Effector memory CD8-positive, alpha-beta T cell (primary cell): ENCODE results near the gene MMP25.
A peak's percentile ranks its signal among the peaks of the same experiment; 100 is the strongest.
"Not testable (repeated sequence)": the region's sequence is repeated elsewhere in the genome, so short reads cannot be mapped to it uniquely, and the experiment has no call there.

Experiments used
- ATAC-seq: fragments of 150-1000 bp; cut with Tn5 transposase; replicated peaks from 2 replicates; pipeline ENCODE4 v1.10.0; 2021; ENCODE audit warnings: mild to moderate bottlenecking, moderate library complexity
- DNase-seq, 3 experiments: peaks; one replicate each; pipeline ENCODE4 v3.0.0; 2021
- H3K27ac Mint-ChIP-seq, 2 donors: one replicate each; pipeline ENCODE4 v1.8.0; 2022; ENCODE audit warnings: mild to moderate bottlenecking in 2 of 2, mixed read lengths in 2 of 2, moderate library complexity in 2 of 2
- H3K27me3 Mint-ChIP-seq, 2 donors: one replicate each; pipeline ENCODE4 v1.8.0; 2022; ENCODE audit warnings: mixed read lengths in 2 of 2
- H3K36me3 Mint-ChIP-seq: one replicate; pipeline ENCODE4 v1.8.0; 2022; ENCODE audit warnings: mild to moderate bottlenecking, moderate library complexity, mixed read lengths; ENCODE audit not compliant: insufficient read depth
- H3K4me1 Mint-ChIP-seq, 2 donors: one replicate each; pipeline ENCODE4 v1.8.0; 2022; ENCODE audit warnings: low read depth in 2 of 2, mixed read lengths in 2 of 2
- H3K4me3 Mint-ChIP-seq, 2 donors: one replicate each; pipeline ENCODE4 v1.8.0; 2022; ENCODE audit warnings: mild to moderate bottlenecking in 2 of 2, mixed read lengths in 2 of 2, moderate library complexity in 2 of 2
- H3K9me3 Mint-ChIP-seq, 2 donors: one replicate each; pipeline ENCODE4 v1.8.0; 2022; ENCODE audit warnings: mixed read lengths in 2 of 2

MMP25 gene

DNA sequence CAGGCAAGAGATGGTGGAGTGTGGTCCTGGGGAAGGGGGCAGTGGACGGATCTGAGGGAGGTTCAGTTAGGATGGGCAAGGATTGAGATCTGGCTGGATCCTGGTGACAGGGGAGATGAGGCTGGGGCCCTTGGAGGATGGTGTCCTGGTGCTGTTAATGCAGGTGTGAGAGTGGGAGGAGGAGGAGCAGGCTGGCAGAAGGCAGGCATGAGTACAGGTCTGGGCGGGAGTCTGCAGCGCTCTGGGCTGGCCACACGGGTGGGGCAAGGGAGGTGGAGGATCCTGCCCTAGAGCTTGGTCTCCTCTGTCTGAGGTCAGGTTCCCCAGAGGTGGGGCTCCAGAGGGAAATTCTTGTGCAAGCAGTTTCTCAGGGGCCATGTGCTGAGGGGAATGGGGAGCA lies 25.8 kb downstream of the MMP25 start:
- not testable (repeated sequence) for H3K9me3 Mint-ChIP-seq, DNase-seq, H3K27me3 Mint-ChIP-seq, ATAC-seq
- Mint-ChIP-seq H3K36me3 (peaks cover 69% of the 10 kb centered on the region), H3K27ac (peak overlapping the region in 1 of 2 donors; percentile 88), H3K4me1 (peaks cover 84 to 88% of the 10 kb centered on the region in 2 donors), H3K4me3 (peak overlapping the region; percentile 61 to 100)

DNA sequence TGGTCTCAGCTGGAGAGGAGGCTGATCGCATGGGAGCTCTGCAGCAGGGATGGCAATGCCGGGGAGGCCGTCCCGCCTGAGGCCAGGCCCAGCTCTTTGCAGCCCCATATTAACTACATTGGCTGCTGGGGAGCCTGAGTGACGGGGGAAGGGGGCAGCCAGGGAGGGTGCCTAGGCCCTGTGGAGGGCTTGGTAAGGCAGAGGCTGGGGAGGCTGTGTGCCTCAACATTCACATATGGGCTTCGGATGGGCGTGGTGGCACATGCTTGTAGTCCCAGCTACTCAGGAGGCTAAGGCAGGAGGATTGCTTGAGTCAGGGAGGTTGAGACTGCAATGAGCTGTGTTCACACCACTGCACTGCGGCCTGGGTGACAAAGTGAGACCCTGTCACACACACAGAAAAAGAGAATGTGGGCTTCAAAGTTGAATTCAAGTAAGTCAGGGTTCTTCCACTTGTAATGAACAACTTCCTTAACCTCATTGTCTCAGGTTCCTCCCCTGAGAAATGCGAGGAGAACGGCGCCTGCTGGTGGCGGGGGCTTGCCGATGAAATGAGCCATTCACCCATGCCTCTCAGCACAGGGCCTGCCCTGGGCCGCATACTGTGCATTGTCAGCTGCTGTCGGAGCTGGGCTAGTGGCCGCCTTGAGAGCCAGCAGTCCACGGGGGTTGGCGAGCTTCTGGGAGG lies 26.4 kb downstream of the MMP25 start:
- Mint-ChIP-seq H3K4me1 (peaks cover 82 to 88% of the 10 kb centered on the region in 2 donors), H3K36me3 (peaks cover 64% of the 10 kb centered on the region), H3K27ac (peak overlapping the region; percentile 93 to 99), H3K4me3 (peak overlapping the region; percentile 94 to 100)
- not testable (repeated sequence) for H3K27me3 Mint-ChIP-seq, H3K9me3 Mint-ChIP-seq
- ATAC-seq (peak; percentile 28), DNase-seq (peak in 2 of 3 experiments; percentile 27 to 44)

DNA sequence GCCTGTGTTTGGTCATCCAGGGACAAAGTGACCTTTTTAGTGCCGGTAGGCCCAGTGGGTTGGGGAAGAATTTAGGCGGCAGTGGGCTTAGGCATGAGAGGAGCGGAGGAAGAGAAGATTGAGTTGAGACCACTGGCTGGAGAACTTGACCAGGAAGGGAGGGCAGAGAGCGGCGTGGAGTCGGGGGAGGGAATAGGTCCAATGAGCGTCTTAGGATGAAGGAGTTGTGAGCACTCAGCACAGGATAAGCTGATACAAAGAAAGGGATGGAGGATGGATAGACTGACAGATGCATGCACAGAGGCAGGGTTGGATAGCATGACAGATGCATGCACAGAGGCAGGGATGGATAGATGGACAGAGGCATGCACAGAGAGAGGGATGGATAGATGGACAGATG lies 27.1 kb downstream of the MMP25 start:
- H3K27ac Mint-ChIP-seq = peak overlapping the region; percentile 93 to 99
- H3K4me1 Mint-ChIP-seq = peaks cover 82 to 89% of the 10 kb centered on the region in 2 donors
- H3K36me3 Mint-ChIP-seq = peaks cover 57% of the 10 kb centered on the region
- no peaks in the 10 kb centered on the region for H3K27me3 Mint-ChIP-seq
- DNase-seq = no peak
- ATAC-seq = no peak
- H3K9me3 Mint-ChIP-seq = no peaks in the 10 kb centered on the region
- peak overlapping the region; percentile 80 to 94 for H3K4me3 Mint-ChIP-seq

DNA sequence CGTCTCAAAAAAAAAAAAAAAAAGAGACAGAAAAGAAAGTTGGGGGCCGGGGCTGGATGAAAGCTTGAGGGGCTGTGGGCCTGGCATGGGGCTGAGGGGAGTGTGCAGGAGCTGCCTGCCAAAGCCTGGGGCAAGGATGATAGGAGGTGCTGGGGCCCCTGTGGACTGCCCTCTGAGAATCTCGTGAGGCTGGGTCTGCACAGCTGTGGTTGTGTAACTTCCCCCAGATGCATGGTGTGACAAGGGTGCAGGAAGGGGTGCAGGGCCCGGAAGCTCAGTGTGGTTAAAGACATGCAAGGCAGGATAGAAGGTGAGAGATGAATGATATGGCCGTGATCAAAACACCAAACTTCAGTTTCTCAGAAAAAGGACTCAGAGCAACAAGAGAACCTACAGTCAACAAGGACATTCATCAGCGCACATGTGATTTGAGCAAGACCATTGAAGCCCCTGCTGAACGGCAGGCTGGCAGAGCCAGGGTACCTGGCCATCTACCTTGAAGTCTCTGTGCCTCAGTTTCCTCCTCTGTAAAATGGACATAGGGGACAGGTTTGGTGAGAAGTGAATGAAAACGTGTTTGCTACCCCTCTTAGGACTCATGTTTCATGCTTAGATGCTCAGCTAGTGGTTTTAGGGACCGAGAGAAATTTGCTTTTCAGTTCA lies 28.6 kb downstream of the MMP25 start:
- Mint-ChIP-seq H3K27ac (peak overlapping the region; percentile 93 to 99), H3K36me3 (peaks cover 43% of the 10 kb centered on the region), H3K4me1 (peaks cover 79 to 83% of the 10 kb centered on the region in 2 donors), H3K27me3 (no peaks in the 10 kb centered on the region), H3K9me3 (no peaks in the 10 kb centered on the region), H3K4me3 (peak overlapping the region; percentile 80 to 94)
- ATAC-seq (peak; percentile 90), DNase-seq (peak; percentile 78 to 82 (median 81))

DNA sequence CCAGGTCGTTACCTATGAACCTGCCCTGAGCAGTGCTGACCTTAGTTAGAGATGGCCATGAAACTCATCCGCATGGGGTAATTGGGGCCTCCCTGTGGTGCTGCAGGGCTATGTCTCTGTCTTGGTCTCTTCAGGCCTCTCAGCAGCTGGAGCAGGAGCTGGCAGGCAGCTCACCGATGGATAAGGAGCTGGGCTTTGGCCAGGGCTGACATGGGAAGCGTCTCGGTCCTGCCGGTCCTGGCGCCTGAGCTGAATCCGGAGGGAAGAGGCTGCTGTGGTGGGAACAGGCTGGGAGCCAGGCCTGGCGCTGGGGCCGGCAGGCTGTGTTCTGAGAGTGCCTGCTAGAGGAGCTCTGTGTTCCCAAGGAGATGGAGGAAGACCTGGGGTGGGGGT lies 29.2 kb downstream of the MMP25 start:
- peaks cover 38% of the 10 kb centered on the region for H3K36me3 Mint-ChIP-seq
- DNase-seq = no peak
- H3K27me3 Mint-ChIP-seq = no peaks in the 10 kb centered on the region
- peaks cover 76 to 81% of the 10 kb centered on the region in 2 donors for H3K4me1 Mint-ChIP-seq
- peak overlapping the region; percentile 80 to 94 for H3K4me3 Mint-ChIP-seq
- peak; percentile 9 for ATAC-seq
- peak overlapping the region; percentile 93 to 99 for H3K27ac Mint-ChIP-seq
- H3K9me3 Mint-ChIP-seq = no peaks in the 10 kb centered on the region

DNA sequence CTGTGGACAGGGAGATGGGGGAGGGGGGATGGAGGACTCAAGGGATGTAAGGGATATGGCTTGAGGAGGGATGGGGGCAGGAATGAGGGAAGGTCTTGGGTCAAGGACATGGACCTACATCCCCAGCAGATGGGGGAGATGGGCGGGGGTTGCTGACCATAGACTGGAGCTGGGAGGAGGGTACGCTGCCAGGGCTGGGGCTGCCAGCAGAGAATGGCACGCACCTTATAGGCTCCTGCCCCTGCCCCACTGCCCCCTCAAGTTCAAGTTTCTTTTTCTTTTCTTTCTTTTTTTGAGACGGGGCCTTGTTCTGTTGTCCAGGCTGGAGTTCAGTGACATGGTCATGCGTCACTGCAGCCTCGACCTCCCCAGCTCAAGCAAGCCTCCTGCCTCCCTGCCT lies 29.6 kb downstream of the MMP25 start:
- Mint-ChIP-seq H3K4me3 (peak overlapping the region; percentile 80 to 94), H3K4me1 (peaks cover 75 to 78% of the 10 kb centered on the region in 2 donors), H3K36me3 (peaks cover 34% of the 10 kb centered on the region), H3K27ac (peak overlapping the region; percentile 93 to 99)
- not testable (repeated sequence) for ATAC-seq, DNase-seq, H3K9me3 Mint-ChIP-seq, H3K27me3 Mint-ChIP-seq

DNA sequence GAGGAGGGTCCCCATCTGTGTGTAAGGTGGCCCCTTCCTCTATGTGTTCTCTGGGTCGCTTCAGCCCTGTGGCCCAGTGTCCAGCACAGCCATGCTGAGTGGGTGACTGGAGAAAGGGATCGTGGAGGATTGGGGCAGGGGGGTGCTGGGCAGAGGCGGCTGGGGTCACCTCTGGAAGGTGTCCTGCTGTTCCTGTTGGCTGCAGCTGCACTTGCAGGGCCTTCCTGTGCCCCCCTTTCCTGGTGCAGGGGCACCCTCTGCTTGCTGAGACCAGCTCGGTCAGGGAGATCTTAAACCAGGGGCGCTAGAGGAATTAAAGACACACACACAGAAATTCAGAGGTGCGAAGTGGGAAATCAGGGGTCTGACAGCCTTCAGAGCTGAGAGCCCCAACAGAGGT lies 30.2 kb downstream of the MMP25 start:
- H3K27me3 Mint-ChIP-seq = no peaks in the 10 kb centered on the region
- H3K9me3 Mint-ChIP-seq = no peaks in the 10 kb centered on the region
- ATAC-seq (no peak), DNase-seq (no peak)
- peaks cover 71 to 72% of the 10 kb centered on the region in 2 donors for H3K4me1 Mint-ChIP-seq
- H3K36me3 Mint-ChIP-seq = peaks cover 30% of the 10 kb centered on the region
- peak overlapping the region; percentile 93 to 99 for H3K27ac Mint-ChIP-seq
- peak overlapping the region; percentile 80 to 94 for H3K4me3 Mint-ChIP-seq

- DNase-seq = no peak
- H3K9me3 Mint-ChIP-seq = no peaks in the 10 kb centered on the region
- H3K4me3 Mint-ChIP-seq = peak overlapping the region; percentile 8 to 31
- peak overlapping the region; percentile 75 to 85 for H3K27ac Mint-ChIP-seq
- no peak for ATAC-seq
- no peaks in the 10 kb centered on the region for H3K27me3 Mint-ChIP-seq
- peaks cover 48 to 51% of the 10 kb centered on the region in 2 donors for H3K4me1 Mint-ChIP-seq
- H3K36me3 Mint-ChIP-seq = peaks cover 11% of the 10 kb centered on the region
Observed at GRCh38 chr16:3080024-3080423, 33.7 kb downstream of the MMP25 start.

DNA sequence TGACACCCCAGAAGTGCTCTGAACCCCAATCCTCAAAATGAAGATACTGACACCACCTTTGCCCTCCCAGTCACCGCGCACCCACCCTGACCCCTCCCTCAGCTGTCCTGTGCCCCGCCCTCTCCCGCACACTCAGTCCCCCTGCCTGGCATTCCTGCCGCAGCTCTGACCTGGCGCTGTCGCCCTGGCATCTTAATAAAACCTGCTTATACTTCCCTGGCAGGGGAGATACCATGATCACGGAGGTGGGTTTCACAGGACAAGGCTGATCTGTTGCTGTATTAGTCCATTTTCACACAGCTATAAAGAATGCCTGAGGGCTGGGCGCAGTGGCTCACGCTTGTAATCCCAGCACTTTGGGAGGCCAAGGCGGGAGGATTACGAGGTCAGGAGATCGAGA lies 35.6 kb downstream of the MMP25 start:
- not testable (repeated sequence) for H3K36me3 Mint-ChIP-seq, ATAC-seq, H3K27ac Mint-ChIP-seq, DNase-seq, H3K27me3 Mint-ChIP-seq, H3K9me3 Mint-ChIP-seq, H3K4me3 Mint-ChIP-seq
- H3K4me1 Mint-ChIP-seq = peaks cover 36 to 38% of the 10 kb centered on the region in 2 donors

DNA sequence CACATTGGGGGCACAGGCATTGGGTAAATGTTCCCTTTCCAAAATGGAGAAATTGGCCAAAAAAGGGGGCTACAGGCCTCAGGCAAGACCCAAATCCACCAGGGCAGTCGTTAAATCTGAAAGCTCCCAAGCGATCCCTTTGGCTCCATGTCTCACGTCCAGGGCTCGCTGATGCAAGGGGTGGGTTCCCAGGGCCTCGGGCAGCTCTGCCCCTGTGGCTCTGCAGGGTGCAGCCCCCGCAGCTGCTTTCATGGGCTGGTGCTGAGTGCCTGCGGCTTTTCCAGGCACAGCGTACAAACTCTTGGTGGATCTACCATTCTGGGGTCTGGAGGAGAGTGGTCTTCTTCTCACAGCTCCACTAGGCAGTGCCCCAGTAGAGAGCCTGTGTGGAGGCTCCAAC lies 37.0 kb downstream of the MMP25 start:
- not testable (repeated sequence) for H3K4me3 Mint-ChIP-seq, DNase-seq, H3K27ac Mint-ChIP-seq, H3K9me3 Mint-ChIP-seq, H3K27me3 Mint-ChIP-seq, H3K36me3 Mint-ChIP-seq, ATAC-seq
- H3K4me1 Mint-ChIP-seq = peaks cover 34 to 36% of the 10 kb centered on the region in 2 donors

DNA sequence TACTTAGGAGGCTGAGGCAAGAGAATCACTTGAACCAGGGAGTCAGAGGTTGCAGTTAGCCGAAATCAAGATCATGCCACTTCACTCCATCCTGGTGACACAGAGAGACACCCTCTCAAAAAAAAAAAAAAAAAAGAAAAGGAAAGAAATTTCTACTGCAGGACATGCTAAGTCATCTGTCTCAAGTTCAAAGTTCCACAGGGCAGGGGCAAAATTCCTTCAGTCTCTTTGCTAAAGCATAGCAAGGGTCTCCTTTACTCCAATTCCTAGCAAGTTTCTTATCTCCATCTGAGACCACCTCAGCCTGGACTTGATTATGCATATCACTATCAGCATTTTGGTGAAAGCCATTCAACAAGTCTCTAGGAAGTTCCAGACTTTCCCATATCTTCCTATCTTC lies 38.1 kb downstream of the MMP25 start:
- Mint-ChIP-seq H3K4me1 (peaks cover 33% of the 10 kb centered on the region in 2 donors), H3K27ac (peak overlapping the region; percentile 56 to 70), H3K4me3 (no peak overlapping the region), H3K27me3 (no peaks in the 10 kb centered on the region), H3K36me3 (peaks cover 6% of the 10 kb centered on the region), H3K9me3 (no peaks in the 10 kb centered on the region)
- ATAC-seq (no peak), DNase-seq (no peak)

GRCh38 chr16:3084969-3085670 lies 38.8 kb downstream of the MMP25 start:
- H3K9me3 Mint-ChIP-seq = no peaks in the 10 kb centered on the region
- peaks cover 27% of the 10 kb centered on the region in 2 donors for H3K4me1 Mint-ChIP-seq

DNA sequence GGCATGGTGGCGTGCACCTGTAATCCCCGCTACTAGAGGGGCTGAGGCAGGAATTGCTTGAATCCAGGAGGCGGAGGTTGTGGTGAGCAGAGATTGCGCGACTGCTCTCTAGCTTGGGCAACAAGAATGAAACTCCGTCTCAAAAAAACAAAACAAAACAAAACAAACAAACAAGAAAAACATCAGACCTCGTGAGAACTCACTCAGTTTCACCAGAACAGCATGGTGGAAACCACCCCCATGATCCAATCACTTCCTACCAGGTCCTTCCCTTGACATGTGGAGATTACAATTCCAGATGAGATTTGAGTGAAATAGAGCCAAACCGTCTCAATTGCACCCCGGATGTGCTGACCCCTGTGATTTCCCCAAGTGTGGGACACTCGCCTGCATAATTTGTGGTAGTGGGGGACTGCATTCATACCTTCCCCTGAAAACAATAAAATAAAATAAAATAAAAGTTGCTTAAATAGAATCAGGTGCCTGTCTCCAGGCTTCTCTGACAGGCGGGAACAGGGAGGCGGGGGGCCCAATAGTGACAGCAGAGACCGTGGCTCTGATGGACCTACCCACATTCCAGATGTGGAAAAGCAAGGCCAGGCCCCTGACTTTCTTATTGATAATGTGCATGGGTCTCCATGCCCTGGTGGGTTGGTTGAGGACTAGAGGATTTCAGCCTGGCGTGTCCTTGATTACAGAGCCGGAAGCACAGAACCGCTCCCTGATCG lies 39.7 kb downstream of the MMP25 start:
- peaks cover 26 to 27% of the 10 kb centered on the region in 2 donors for H3K4me1 Mint-ChIP-seq
- no peak overlapping the region for H3K27ac Mint-ChIP-seq
- H3K9me3 Mint-ChIP-seq = no peaks in the 10 kb centered on the region
- no peaks in the 10 kb centered on the region for H3K27me3 Mint-ChIP-seq
- DNase-seq (no peak), ATAC-seq (no peak)
- peak overlapping the region in 1 of 2 donors; percentile 64 for H3K4me3 Mint-ChIP-seq
- H3K36me3 Mint-ChIP-seq = peaks cover 6% of the 10 kb centered on the region

More at GRCh38 chr16:3084969-3085670, 38.8 kb downstream of the MMP25 start:
- peak overlapping the region in 1 of 2 donors; percentile 64 for H3K4me3 Mint-ChIP-seq
- no peaks in the 10 kb centered on the region for H3K27me3 Mint-ChIP-seq
- no peak for ATAC-seq
- peak overlapping the region in 1 of 2 donors; percentile 56 for H3K27ac Mint-ChIP-seq
- H3K36me3 Mint-ChIP-seq = peaks cover 6% of the 10 kb centered on the region
- DNase-seq = no peak
